Activated CD4-positive, alpha-beta T cell treated with anti-CD3 and anti-CD28 coated beads for 24 hours (primary cell): Measurements from ENCODE around the gene PMP22.

Source experiments
- DNase-seq, 2 donors: peaks; one replicate each; pipeline ENCODE4 v3.0.0-alpha.2; 2020; ENCODE audit warnings: low read depth in 2 of 2

The PMP22 gene

DNA sequence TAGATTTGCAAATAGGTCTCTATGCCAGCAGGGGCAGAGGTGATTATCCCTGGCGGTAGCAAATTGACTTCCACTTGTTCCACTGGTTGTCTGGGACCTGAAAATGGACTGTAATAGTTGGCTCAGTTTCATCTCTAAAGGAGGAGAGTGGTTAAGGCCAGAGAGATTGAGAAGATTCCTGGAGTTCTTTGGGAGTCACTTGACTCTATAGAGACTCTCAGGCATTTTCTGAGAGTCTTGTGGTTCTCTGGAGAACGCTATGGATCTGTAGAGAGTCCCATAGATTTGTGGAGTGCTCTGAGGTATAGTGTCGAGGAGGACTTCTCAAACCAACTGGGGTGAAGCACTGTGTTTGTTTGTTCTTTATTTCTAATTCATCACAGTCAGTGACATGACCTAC lies 8.9 kb upstream of the PMP22 start:
- DNase-seq, result no peak

DNA sequence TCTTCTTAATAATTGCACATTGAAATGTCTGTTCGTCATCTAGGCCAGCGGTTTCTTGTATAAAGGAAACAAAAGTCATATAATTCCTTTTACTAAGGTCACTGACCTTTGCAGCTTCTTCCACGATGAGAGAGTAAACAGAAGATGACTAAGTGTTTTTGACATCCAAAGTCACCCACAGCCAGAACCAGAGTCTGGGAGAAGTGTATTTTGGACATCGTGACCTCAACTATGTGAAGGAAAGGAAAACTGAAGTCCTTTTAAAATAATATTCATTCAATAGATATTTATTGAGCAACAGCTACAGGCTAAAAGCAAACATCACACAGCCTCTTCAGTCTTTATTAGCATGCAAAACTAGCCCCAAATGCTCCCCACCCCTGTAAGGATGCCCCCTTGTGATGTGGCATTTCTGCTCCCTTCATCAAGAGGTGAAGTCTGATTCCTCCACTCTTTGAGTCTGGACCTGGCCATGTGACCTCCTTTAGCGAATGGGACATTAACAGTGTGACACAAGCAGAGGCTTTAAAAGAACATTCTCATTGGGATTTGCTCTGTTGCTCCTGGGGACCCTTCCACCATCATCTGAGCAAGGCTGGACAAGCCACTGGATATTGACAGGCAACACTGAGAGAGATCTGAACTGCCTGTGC lies 8.1 kb upstream of the PMP22 start:
- no peak for DNase-seq

DNA sequence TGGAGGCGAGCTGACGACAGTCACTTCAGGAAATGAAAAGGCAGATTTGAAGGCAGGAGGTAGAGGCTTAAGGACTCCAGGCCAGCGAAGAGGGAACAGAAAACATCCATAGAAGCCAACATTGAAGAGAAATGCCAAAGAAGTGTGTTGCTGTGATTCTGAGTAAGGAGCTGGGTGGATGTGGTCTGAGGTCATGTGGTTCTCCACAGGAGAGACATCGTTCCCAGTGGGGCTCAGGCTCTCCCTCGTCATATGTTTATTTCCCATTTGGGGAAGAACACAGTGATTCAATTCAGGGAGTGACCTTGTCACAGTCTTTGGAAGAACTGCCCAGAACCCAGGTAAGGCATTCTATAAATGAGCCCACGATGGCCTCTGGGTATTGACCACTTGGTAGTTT lies 6.6 kb upstream of the PMP22 start:
- DNase-seq, result no peak

DNA sequence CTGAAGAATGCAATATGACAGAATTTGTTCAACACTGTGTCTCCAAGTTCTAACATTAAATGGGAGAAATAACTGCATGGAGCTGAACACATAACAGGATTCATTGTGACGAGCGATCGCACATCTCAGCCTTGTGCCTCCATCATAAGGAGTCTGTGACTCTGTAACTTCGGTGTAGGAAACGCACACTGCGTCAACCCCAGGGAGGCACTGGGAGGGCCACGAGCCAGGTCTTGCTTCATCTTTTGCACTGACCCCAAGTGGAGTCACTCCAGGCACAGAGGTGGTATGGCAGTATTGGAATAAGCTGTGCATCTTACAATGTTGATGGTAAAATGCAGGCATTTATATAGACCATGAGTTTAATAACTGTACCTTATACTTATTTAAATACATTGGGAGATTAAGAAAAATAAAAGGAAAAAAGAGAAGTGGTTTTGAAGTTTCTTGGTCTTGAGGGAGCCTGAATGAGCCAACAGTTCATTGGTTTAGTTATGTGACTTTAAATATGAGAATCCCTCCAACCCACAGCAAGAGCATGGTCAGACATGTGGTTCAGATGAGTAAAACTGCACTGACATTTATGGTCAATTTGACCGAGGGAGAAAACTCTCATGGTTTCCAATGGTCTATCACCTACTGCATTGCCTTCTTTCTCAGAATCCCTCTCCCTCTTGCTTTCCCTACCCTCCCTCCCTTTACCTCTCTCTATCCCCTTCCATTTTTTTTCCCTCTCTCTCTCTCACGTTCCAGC lies 5.7 kb upstream of the PMP22 start:
- DNase-seq, result no peak

DNA sequence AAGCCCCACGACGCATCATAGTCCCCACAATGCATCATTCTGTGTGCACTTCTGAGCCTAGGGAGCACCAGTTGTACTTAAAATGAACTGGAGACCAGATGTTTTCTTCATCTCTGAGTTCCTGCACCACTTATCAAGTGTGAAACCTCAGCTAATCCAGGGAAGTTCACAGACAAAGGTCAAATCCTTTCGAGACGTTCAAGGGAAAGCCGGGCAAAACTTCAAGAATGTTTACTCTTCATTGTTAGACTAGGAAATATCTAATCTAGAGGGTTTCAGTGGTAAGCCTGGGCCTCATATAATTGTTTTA lies 4.6 kb upstream of the PMP22 start:
- no peak for DNase-seq

DNA sequence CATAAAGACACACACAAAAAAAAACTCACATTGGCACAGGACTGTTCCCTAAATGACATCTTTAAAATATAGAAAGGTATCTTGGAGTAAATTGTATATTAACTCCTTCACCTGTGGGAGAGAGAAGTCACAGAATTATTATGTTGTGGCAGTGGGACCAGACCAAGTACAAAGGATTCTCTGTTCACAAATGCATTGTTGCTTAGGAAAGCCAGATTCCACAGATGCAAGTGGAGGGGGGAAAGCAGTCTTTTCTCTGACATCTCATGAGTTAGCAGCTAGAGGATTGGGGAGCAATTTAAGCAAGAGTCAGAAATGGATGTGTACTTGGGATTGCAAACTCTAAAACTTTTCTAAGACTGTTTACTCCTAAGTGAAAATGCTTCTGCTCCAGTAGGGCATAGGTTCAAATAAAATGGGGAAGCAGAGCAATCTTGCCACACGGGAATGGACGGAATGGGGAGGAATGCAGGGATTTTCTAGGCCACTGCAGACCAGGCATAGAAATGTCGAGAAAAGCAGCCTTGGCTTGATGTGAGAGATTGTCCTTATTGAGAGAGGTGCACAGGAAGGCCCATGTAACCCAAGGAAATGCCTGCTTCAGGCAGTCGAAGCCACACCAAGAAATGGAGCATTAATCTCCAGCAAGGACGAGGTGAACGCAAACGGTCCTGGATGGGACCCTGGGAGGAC lies 4.1 kb upstream of the PMP22 start:
- no peak for DNase-seq

DNA sequence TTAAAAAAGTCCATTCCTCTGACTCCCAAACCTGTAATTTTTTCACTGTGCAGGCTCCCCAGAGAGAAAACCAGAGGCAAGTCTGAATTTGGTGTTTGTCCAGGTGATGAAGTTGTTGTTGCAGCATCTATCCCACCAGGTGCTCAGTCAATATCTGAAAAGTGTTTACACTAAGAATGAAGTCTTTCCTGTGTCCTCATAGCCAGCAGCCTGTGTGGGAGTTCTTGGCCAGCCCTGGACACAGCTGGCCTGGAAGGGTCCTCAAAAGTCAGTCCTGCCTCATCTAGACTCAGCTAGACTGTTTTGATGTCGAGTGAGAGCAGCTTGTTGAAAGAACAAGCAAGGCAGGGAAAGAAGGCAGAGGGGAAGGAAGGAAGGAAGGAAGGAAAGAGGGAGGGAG lies 3.3 kb upstream of the PMP22 start:
- DNase-seq, result no peak

DNA sequence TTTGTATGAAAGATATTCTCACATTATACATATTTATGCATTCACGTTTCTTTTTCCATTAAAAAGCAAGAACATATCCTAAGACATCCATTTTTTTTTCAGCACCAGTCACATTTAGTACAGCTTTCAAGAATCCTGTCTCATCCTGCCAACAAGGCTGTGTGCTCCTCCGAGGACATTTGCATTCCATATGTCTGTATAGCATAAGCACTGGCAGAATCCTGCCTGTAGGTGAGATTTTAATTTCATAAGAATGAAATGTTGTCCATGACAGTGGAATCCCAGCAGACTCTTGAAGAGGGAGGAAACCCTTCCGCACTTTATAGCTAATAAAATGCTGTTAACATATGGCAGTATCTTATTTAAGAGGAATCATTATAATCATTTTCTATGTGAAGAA lies 2.9 kb upstream of the PMP22 start:
- no peak for DNase-seq

DNA sequence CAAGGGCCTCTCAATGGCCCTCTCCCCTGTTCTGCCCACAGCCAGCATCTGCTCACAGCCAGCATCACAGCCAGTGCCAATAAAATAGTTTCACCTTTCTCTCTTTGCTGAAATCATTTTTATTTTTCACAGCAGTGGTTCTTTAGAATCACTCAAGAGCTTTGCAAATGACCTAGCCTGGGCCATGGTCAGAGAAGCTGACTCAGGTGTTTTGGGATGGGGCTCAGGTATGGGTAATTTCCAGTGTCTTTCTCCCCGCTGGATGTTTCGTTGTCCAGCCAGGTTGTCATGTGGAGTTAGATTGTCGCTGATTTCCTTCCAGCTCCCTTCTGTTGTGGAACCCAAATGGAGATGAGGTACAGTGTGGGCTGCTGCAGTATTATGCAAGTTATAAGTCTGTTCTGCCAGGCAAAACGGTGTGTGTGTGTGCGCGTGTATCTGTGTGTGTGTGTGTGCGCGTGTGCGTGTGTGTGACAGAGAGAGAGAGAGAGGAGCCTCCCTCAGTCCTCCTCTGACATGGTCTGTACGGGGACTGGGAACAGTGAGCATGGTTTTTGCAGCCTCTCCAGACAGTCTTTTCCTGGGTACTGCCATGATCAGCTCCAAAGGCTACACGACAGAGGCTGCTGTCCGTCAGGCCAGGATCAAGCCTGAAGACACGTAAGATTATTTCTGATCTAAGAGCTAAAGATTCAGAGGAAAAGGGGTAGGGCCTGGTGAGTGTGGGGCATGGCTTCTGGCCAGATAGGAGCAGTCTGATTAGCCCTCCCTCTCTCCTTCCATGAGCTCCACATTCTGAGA lies 1.4 kb upstream of the PMP22 start:
- DNase-seq, result no peak

DNA sequence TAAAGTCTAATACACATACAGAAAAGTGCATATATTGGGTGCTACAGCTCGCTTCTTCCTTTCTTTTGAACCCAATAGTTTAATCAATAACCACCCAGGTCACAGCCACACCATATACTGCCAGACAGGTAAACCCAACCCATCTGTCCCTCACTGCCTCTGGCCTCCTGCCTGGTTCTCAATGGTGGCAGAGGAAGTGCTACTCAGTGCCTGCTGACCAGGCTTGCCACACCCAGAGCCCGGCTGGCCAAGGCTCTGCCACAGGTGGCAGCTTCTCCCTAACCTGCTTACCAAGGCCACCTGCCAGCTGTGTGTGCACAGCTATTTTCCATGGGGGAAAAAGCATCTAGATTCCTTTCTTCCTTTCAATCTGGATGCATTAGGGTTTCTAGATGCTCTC lies 584 bp downstream of the PMP22 start:
- no peak for DNase-seq

DNA sequence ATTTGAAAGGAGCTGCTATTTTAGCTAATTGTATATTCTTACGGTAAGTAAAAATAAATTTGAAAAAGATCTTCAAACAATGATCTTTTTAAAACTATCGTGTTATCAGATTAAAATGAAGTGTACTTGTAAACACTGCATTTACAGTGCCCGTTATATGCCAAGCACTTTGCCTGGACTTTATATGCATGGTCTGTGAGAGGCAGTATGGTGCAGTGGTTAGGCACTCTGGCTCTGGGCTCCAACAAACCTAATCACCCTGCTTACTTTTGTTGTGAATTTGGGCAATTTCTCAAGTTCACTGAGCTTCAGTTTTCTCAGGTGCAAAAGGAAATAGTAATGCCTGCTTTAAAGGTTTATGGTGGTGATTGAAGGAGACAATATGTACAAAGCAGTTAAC lies 1.4 kb downstream of the PMP22 start:
- DNase-seq, result no peak

DNA sequence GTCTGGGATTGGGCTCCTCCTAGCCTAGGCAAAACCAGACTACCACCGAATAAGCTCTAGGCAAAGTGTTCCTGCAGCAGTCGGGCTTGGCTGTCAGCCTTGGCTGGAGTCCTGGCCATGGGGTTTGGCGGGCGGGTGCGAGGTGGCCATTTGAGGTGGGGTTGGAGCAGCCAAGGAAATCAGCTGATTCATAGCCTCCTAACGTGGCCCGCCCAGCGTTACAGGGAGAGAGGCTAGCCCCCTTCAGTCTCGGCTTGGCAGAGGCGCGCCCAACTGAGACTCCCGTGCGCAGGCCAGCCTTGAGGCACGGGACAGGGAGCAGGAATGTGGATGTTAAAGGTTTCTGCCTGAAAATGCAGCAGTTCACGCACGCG lies 1.9 kb downstream of the PMP22 start:
- no peak for DNase-seq

DNA sequence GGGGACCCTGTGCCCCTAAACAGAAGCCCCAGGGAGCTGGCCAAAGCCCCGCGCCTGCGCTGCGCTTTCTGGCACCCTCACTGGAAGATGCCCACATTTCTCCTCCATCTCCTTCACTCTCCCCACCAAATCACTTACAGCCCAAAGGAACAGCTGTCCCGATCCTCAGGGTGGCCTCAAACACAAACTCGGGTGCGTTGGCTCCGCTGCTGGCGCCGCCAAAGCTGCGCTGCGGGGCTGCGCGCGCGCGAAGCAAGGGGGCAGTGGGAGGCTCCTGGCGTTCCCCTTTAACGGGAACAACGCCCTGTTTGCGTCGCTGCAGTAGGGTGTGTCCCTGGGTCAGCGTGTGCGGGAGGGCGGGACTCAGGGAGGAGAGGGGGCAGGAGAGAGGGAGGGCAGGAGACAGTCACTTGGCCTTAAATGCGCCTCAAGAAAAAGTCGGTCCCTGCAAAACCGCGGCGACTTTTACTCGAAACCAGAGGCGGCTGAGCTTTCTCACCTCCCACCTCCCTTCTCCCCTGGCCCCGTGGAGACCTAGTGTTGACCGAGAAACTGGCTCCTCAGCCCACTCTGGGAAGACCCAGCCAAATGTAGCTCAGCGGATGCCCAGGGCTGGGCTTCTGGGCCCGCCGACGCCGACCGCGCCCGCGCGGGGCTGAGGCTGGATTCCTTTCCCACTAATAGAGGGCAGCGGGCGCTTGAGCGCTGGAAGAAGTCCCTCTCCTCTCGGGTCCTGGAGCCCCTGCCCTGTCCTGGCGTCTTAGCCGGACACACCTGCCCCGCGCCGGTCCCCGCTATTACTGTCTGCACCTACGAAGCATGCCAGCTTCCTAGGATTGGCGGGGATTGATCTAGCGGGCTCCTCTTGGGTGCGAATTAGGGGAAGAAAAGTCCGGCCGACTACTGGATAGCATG lies 2.6 kb downstream of the PMP22 start:
- no peak for DNase-seq

DNA sequence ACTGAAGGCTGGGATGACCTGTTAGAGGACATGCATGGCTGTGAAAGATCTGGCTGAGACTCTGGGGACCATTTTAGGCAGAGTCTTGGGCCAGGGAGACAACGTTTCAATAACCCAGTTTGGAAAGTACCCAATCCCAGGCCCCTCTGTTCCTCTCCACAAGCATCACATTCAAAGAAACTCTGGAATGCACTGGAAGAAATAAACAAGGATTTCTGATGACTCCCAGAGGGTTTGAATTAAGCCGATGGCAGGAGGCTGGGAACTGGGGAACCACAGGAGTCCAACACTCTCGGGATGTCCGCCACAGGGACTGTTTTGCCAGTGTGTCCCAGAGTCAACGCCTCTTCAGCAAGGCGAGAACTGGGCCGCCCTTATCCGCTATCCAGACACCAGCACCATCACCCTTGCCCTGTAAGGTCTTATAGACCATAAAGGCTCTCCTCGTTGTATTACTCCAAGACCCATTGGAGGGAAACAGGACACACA lies 3.3 kb downstream of the PMP22 start:
- DNase-seq, result no peak

DNA sequence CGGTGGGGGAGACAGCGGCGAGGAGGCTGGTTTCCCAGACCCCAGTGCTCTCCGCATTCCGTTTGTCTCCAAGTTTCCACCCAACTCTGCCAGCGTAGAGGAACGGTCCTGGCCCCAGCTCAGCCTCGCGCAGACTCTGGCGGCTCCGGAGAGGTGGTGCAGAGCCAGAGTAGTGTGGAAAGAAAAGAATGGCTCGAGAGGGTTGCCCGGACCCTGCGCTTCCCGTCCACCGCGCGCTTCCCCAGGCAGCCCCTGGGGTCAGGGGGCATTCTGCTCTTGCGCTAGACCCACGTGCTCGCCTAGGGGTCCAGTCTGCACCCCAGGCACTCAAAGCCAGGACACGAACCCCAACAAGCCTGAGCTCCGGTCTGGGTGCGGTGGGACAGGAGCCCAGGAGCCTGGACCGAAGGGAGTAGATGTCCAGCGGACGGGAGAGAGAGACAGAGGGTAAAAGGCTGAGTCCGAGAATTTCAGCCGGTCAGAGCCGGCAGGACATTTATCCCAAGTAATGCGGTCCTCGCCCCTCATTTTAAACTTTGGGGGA lies 3.8 kb downstream of the PMP22 start:
- DNase-seq, result no peak

DNA sequence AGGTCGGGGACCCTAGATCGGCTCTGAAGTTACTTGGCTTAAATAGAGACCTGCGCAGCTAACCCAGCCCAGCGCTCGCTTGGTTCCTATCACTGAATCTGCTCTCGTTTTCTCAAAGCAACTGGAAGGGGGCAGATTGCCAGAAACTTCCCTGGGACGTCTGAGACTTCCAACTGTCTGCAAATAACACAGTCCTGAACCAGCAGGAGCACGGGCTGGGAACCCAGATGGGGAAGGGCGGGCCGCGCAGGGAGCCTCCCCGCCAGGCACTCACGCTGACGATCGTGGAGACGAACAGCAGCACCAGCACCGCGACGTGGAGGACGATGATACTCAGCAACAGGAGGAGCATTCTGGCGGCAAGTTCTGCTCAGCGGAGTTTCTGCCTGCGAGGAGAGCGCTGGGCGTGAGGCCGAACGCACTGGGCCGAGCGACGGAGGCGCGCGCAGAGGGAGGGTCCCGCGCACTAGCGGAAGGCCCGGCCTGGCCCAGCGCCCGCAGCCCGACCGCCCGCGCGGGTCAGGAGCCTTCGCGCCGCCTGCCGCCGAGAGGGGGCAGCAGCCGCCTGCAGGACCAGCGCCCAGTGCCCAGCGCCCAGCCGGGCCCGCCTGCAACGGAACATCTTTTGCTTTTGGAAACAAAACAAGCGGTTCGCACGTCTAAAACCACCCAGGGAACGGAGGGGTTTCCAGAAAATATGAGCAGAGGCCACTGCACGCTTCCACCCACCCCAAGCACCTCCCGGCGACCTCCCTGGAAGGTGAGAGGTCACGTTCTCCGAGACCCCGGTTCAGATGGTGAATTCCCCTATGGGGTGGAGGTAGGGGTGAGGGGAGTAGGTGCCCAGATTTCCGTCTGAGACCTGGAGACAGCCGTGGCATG lies 4.5 kb downstream of the PMP22 start:
- DNase-seq, result peak; percentile 18 to 47

DNA sequence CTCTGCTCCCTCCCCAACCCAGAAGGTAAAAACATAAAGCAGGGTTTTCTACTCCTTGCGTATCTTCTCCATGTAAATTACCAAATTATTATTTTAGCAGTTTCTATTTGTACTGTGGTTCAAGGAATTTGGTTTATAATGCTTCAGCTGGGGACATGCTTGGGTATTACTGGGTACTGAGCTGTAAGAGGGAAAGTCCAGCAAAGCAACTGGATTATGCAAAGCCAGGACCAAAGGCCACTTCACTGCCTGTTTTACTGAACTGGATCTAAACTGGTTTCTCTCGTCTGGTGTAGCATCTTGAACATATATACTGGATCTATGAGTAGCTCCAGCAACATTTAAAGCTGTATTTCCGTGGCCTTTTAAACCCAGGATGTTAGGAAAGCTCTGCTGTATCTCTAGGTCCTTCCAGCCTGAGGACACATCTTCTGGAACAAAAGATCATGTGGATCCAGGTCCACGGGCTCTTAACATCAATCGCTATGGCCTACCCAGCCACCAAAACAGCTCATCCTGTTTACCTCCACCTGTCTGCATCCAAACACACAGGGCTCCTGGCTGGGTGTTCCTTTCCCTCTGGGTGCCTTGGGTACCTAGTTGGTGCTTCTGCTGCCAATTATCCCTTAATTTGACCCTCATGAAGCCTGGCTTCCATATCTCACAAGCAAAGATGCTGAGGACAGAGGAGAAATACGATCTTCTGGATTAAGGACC lies 7.2 kb downstream of the PMP22 start:
- no peak for DNase-seq

DNA sequence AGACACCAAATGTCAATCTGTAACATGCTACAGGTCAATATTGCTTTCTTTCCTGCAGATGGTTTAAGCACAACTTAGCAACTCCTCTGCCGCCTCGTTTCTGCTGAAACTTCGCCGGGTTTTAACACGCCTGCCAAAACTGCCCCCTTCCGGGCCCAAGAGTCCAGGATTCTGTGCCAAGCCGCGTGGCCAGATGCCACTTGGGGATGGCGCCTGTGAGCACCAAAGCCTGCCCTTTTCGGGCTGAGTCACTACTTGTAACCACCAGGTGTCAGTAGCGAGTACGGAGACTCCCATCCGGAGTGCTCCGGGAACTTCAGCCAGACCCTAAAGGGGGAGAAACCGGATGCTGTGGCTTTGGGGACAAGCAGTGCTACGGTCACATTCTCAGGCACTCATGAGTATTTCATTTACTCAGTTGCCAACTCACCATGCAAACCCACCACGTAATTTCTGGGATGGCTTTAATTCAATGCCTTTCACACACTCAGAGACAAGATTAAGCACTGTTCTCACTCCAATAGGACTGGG lies 7.8 kb downstream of the PMP22 start:
- peak; percentile 44 to 57 for DNase-seq

DNA sequence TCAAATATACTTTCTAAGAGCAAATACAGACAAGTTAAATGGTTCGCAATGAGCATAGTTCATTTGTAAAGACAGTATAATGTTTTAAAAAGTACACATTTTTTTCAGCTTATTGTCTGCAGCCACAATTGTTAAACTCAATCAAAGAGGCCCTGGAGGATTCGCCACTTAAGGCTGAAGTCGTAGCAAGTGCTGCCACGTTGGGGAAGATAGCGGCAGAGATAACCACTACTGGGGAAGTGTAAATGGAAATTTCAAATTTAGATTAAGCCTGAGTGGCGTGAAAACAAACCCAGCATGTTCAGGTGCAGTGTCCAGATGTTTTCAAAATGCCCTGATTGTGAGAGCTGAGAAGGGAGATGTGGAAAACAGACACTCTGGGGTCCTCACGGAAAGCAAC lies 8.4 kb downstream of the PMP22 start:
- DNase-seq, result no peak
